ENCODE data around the gene MKKS.
"Not testable (repeated sequence)": the region's sequence is repeated elsewhere in the genome, so short reads cannot be mapped to it uniquely, and the experiment has no call there.

The MKKS gene

GRCh38 chr20:10448270-10449156 lies 14.5 kb upstream of the MKKS start:
- peak; percentile 51 for DNase-seq

GRCh38 chr20:10447028-10447427 lies 13.0 kb upstream of the MKKS start:
- peak; percentile 83 for DNase-seq

GRCh38 chr20:10445758-10446157 lies 11.7 kb upstream of the MKKS start:
- no peak for DNase-seq

GRCh38 chr20:10443936-10444335 lies 9.9 kb upstream of the MKKS start:
- DNase-seq = no peak

GRCh38 chr20:10438217-10438616 lies 4.2 kb upstream of the MKKS start:
- DNase-seq = no peak

GRCh38 chr20:10436053-10436699 lies 2.2 kb upstream of the MKKS start:
- no peak for DNase-seq

GRCh38 chr20:10434832-10435812 lies 1.1 kb upstream of the MKKS start, which contains the start of gene SLX4IP:
TSS of gene SLX4IP (plus strand) at chr20:10435305. CDS start at chr20:10458205, 22,900 bp downstream.
- peak; percentile 99 for DNase-seq

- DNase-seq = peak; percentile 99
Observed at GRCh38 chr20:10434467-10434831, 427 bp upstream of the MKKS start.

- DNase-seq = no peak
Observed at GRCh38 chr20:10433014-10433622, 904 bp downstream of the MKKS start.

- no peak for DNase-seq
Observed at GRCh38 chr20:10432079-10432478, 1.9 kb downstream of the MKKS start.

GRCh38 chr20:10430704-10431103 lies 3.3 kb downstream of the MKKS start:
- DNase-seq = no peak

- DNase-seq = no peak
Observed at GRCh38 chr20:10430000-10430466, 4.0 kb downstream of the MKKS start.

- no peak for DNase-seq
Observed at GRCh38 chr20:10429443-10429981, 4.5 kb downstream of the MKKS start.

- DNase-seq = no peak
Observed at GRCh38 chr20:10428008-10428407, 6.0 kb downstream of the MKKS start.

GRCh38 chr20:10427060-10427692 lies 6.8 kb downstream of the MKKS start:
- DNase-seq = peak; percentile 68

- DNase-seq = no peak
Observed at GRCh38 chr20:10423735-10424134, 10.3 kb downstream of the MKKS start.

GRCh38 chr20:10419550-10420133 lies 14.4 kb downstream of the MKKS start:
- no peak for DNase-seq

GRCh38 chr20:10417218-10417617 lies 16.8 kb downstream of the MKKS start:
- DNase-seq = not testable (repeated sequence)

GRCh38 chr20:10415013-10415650 lies 18.9 kb downstream of the MKKS start:
- no peak for DNase-seq

GRCh38 chr20:10412591-10413408 lies 21.2 kb downstream of the MKKS start:
- no peak for DNase-seq
